Duodenal mucosa (tissue), 2 donors: ENCODE measurements around the gene SHISA6.

Experiments used
- H3K27ac ChIP-seq: one replicate; pipeline ENCODE4 v1.7.0; 2013; ENCODE audit warnings: low read depth, low read length
- H3K27me3 ChIP-seq, 2 donors: one replicate each; pipeline ENCODE4 v1.7.0; 2013; ENCODE audit warnings: low read length in 2 of 2, control low read depth in 1 of 2; ENCODE audit not compliant: insufficient read depth in 2 of 2, control insufficient read depth in 1 of 2
- H3K36me3 ChIP-seq, 2 donors: one replicate each; pipeline ENCODE4 v1.7.0; 2013; ENCODE audit warnings: low read length in 2 of 2, control low read depth in 1 of 2; ENCODE audit not compliant: insufficient read depth in 2 of 2, control insufficient read depth in 1 of 2
- H3K4me1 ChIP-seq, 2 donors: one replicate each; pipeline ENCODE4 v1.7.0; 2013; ENCODE audit warnings: low read length in 2 of 2, control low read depth in 1 of 2; ENCODE audit not compliant: insufficient read depth in 2 of 2, control insufficient read depth in 1 of 2
- H3K4me3 ChIP-seq, 2 donors: one replicate each; pipeline ENCODE4 v1.7.0; 2013; ENCODE audit warnings: low read length in 2 of 2, low read depth in 1 of 2
- H3K9ac ChIP-seq, 2 donors: one replicate each; pipeline ENCODE4 v1.7.0; 2013; ENCODE audit warnings: low read length in 2 of 2, low read depth in 1 of 2
- H3K9me3 ChIP-seq, 2 donors: one replicate each; pipeline ENCODE4 v1.7.0; 2013; ENCODE audit warnings: low read length in 2 of 2, control low read depth in 1 of 2; ENCODE audit not compliant: control insufficient read depth in 1 of 2

The SHISA6 gene

DNA sequence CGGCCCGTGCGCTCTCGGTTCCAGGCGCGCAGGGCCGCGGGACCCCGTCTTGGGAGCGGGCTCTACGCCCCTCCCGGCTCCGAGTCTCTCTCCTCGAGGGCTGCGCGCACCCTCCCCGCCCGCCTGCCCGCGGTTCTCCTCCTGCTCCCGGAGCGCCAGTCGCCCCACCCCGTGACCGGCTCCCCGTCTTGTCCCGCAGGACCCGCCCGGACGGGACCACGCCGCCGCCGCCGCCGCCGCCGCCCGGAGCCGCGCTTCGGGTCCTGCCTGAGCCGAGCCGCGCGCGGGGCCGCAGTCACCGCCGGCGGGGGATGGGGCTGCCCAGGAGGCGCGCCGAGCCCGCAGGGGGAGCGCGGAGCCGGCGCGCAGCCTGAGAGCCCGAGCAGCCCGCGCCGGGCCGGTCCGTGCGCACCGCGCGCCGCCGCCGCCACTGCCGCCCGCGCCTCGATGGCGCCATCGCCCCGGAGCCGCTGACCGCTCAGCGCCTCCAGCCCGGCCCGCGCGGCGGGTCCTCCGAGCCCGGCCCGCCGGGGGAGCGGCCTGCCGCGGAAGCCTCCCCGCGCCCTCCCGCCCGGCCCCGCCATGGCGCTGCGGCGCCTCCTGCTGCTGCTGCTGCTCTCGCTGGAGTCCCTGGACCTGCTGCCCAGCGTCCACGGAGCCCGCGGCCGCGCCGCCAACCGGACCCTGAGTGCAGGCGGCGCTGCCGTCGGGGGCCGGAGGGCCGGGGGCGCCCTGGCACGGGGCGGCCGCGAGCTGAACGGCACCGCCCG lies at the start of gene SHISA6:
Gene SHISA6 (plus strand): TSS at position 373 of the 770 bp plus-strand sequence.
- Histone ChIP-seq H3K27me3 (peaks cover 31 to 39% of the 10 kb centered on the region in 2 donors), H3K9ac (no peak within 1 kb of the TSS), H3K4me1 (no peaks in the 10 kb centered on the region), H3K36me3 (no peaks in the 10 kb centered on the region), H3K9me3 (no peaks in the 10 kb centered on the region), H3K27ac (no peak within 1 kb of the TSS), H3K4me3 (no peak within 1 kb of the TSS)

DNA sequence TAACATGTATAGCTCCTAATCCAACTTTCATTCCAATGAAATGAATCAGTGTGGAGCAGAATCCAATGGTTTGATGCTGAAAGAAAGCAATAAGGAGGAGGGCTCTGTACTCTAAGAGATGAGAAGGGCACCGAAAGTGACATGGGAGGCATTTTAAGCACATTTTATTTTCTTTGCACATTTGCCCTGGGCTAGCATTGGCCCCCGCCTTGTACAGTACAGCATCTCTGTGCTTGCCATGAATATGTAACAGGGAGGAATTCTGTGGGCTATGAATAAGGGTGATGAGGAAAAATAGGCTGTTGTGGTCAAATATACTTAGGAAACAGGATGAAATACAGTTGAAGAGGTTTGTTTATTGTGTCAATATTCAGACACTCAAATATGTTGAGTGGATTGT lies 45.2 kb upstream of the SHISA6 start:
- no peak overlapping the region for H3K27ac ChIP-seq
- no peaks in the 10 kb centered on the region for H3K27me3 ChIP-seq
- no peaks in the 10 kb centered on the region for H3K9me3 ChIP-seq
- no peak overlapping the region for H3K9ac ChIP-seq
- H3K4me1 ChIP-seq: no peaks in the 10 kb centered on the region
- no peak overlapping the region for H3K4me3 ChIP-seq
- H3K36me3 ChIP-seq: no peaks in the 10 kb centered on the region

DNA sequence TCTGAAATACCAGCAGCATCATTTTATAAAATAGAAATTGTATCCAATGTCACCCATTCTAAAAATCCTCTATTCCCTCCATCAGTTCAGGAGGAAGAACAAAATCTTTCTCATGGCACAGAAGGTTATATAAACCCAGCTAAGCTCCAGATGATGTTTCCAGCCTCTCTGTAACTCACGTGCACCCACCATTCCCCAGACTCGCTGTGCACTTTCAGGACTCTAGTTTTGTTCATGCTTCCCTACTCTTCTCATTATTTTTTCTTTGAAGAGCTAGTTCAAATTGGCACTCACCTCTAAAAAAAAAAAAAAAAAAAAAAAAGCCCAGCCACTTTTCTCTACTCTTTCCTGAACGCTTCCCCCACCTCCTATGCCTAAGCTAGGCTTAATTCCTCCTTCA lies 36.0 kb upstream of the SHISA6 start:
- no peaks in the 10 kb centered on the region for H3K27me3 ChIP-seq
- H3K36me3 ChIP-seq: no peaks in the 10 kb centered on the region
- no peaks in the 10 kb centered on the region for H3K9me3 ChIP-seq
- no peak overlapping the region for H3K4me3 ChIP-seq
- no peaks in the 10 kb centered on the region for H3K4me1 ChIP-seq
- H3K27ac ChIP-seq: no peak overlapping the region
- no peak overlapping the region for H3K9ac ChIP-seq

DNA sequence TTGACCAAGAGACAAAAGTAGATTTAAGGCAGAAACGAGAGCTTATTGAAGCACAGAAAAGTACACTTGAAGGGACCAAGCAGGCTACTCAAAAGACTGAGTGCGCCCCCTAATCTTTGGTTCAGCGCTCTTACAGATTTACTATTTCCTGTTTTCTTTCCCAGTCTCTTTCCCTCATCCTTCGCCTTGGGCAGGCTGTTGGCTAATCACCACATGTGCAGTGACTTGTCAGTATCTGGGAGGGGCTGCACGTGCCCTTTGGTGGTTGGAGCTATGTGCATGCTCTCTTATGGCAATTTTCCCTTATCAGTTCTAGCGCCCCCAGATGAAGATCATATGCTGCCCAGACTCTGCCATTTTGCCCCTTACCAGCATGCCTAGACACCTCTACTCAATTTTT lies 35.4 kb upstream of the SHISA6 start:
- no peak overlapping the region for H3K9ac ChIP-seq
- H3K27ac ChIP-seq: no peak overlapping the region
- H3K4me3 ChIP-seq: no peak overlapping the region
- no peaks in the 10 kb centered on the region for H3K9me3 ChIP-seq
- no peaks in the 10 kb centered on the region for H3K27me3 ChIP-seq
- H3K4me1 ChIP-seq: no peaks in the 10 kb centered on the region
- no peaks in the 10 kb centered on the region for H3K36me3 ChIP-seq

DNA sequence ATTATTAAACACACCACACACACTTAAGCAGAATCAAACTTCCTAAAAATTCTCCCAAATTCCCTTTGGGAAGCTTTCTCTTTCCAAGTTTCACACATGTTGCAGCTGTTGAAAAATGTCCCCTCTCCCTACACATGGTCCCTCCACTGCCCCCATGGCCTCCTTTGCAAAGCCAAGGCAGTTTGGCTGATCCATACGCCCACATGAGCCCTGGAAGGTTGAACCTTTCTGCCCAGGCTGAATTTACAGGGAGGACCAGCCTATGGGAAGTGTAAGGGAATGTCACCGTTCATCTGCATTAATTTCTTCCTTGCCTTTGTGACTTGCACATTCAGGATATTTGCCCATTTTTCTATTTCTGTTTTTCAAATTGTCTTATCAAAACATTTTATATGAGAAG lies 31.1 kb upstream of the SHISA6 start:
- Histone ChIP-seq H3K27ac (no peak overlapping the region), H3K27me3 (no peaks in the 10 kb centered on the region), H3K4me3 (no peak overlapping the region), H3K9me3 (peaks cover 5 to 8% of the 10 kb centered on the region in 2 donors), H3K4me1 (no peaks in the 10 kb centered on the region), H3K36me3 (no peaks in the 10 kb centered on the region), H3K9ac (no peak overlapping the region)

DNA sequence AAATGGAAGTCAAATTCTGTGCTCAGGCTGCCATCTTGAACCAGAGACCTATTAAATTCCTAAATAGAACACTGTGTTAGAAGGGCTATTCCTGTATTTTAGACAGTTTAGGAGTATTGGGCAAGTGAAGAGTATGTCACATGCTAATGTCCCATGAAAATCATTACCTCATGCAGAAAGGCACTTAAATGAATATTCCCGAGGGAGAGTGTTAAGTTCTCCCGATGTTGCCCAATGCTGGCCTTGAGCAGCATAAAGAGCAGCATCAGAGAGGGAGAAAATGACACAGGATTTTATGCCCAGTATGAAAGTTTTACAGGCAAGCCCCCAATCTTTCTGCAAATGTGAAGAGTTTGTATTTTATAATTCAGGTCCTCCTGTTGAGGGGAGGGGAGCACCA lies 28.2 kb upstream of the SHISA6 start:
- Histone ChIP-seq H3K36me3 (no peaks in the 10 kb centered on the region), H3K27ac (no peak overlapping the region), H3K4me1 (no peaks in the 10 kb centered on the region), H3K9me3 (peaks cover 5 to 8% of the 10 kb centered on the region in 2 donors), H3K4me3 (no peak overlapping the region), H3K27me3 (no peaks in the 10 kb centered on the region), H3K9ac (no peak overlapping the region)

DNA sequence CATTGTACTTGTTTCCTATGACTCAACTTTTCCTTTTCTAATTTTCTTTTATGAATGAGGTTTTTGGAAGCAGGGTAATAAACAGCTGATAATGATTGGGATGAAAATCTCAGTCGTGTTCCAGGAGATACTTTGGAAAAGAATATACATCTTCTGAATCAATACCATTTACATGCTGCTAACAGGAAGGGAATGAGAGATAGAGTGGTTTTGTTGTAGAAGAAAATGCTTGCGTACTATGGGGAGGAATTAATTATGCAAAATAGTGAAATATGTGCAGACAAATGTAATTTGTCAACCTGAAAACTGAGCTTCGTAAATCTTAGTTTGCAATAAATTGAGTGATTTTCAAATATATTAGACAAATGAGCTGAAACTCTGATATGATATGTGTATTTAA lies 24.0 kb upstream of the SHISA6 start:
- Histone ChIP-seq H3K27me3 (no peaks in the 10 kb centered on the region), H3K4me3 (no peak overlapping the region), H3K36me3 (no peaks in the 10 kb centered on the region), H3K9ac (no peak overlapping the region), H3K9me3 (peaks cover 0 to under 1% of the 10 kb centered on the region in 2 donors), H3K4me1 (no peaks in the 10 kb centered on the region), H3K27ac (no peak overlapping the region)

DNA sequence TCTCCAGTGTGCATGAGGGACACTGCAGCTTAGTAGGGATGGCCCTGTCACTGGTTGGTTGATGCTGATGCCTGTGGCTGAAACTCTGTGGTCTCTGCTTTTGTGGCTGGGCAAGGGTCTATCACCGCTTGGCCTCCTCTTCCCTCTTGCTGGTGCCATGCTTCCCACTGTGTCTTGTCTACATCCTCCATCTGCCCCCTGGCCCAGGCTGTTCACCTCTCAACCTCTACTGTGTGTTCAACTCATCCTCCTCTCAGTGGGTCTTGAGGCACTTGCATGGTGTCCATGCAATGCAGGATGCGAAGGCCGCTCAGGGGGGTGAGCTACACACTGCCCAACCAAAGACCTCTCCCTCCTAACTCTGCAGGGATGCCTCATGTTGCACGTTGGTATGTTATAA lies 19.8 kb upstream of the SHISA6 start:
- Histone ChIP-seq H3K9me3 (no peaks in the 10 kb centered on the region), H3K27ac (no peak overlapping the region), H3K4me3 (no peak overlapping the region), H3K36me3 (no peaks in the 10 kb centered on the region), H3K9ac (no peak overlapping the region), H3K4me1 (no peaks in the 10 kb centered on the region), H3K27me3 (no peaks in the 10 kb centered on the region)

DNA sequence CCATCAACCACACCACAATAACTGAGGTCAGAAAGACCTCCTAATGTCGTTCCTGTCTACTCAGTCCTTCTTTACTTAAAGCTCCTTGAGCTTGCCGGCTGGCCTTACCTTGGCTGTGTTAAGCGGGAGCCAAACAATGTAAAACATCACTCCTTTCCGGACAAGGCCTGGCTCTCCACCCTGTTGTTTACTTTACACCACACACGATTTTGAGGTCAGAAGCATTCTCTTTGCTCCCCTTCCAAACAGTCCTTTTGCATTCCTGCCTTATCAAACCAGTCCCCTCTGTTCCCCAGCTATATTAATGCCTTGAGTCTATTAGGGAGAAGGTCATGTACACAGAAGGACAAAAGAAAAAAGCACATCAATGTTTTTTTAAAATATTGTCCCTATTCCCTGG lies 19.3 kb upstream of the SHISA6 start:
- Histone ChIP-seq H3K27ac (no peak overlapping the region), H3K27me3 (no peaks in the 10 kb centered on the region), H3K36me3 (no peaks in the 10 kb centered on the region), H3K9ac (no peak overlapping the region), H3K4me1 (no peaks in the 10 kb centered on the region), H3K9me3 (no peaks in the 10 kb centered on the region), H3K4me3 (no peak overlapping the region)

DNA sequence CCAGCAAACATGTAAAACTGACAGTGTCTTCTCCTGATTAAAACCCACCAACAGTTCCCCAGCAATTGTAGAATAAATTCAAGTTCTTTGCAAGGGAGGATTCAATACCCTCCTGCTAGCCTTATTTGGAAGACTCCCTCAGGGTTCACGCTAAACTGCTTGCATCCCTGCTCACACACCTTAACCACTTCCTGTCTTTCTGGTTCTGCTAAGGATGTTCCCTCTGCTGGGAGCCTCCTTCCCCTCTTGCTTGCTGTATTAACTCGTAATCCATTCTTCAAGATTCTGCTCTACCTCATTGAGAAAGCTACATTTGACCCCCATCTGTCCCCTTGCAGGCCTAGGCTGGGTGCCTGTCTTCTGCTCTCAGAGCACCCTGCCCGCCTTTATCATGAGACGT lies 2.3 kb upstream of the SHISA6 start:
- H3K9ac ChIP-seq: no peak overlapping the region
- peaks cover 25 to 39% of the 10 kb centered on the region in 2 donors for H3K27me3 ChIP-seq
- H3K36me3 ChIP-seq: no peaks in the 10 kb centered on the region
- no peaks in the 10 kb centered on the region for H3K4me1 ChIP-seq
- no peak overlapping the region for H3K4me3 ChIP-seq
- no peak overlapping the region for H3K27ac ChIP-seq
- no peaks in the 10 kb centered on the region for H3K9me3 ChIP-seq
